PFSK-1 (cell line): ENCODE data around the gene ADAMTS17.

Source experiments
- FOXP2 ChIP-seq: optimal IDR thresholded peaks from 2 replicates; pipeline ENCODE3; 2011; ENCODE audit warnings: borderline replicate concordance, control low read depth, inconsistent platforms; ENCODE audit not compliant: insufficient read depth; ENCODE audit errors: extremely low read length, extremely low read depth
- POLR2AphosphoS5 ChIP-seq: IDR thresholded peaks from 2 replicates; pipeline ENCODE4 v1.6.1; 2012; ENCODE audit warnings: low read depth, mild to moderate bottlenecking, control low read depth, low read length, moderate library complexity
- SIN3A ChIP-seq: IDR thresholded peaks from 2 replicates; pipeline ENCODE4 v1.6.1; 2012; ENCODE audit warnings: mild to moderate bottlenecking, low read length, moderate library complexity, borderline replicate concordance; ENCODE audit not compliant: insufficient read depth
- TAF1 ChIP-seq: IDR thresholded peaks from 2 replicates; pipeline ENCODE4 v1.6.1; 2012; ENCODE audit warnings: low read length, control low read depth, borderline replicate concordance; ENCODE audit not compliant: insufficient read depth
- TF ChIP-seq, protein P1 (sequence below), 2 experiments: IDR thresholded peaks; 2 replicates each; pipeline versions ENCODE4 v1.6.1 to v1.8.0; 2011 to 2012; ENCODE audit warnings: low read depth in 2 of 2, low read length in 2 of 2, control low read depth in 1 of 2, inconsistent platforms in 1 of 2, mild to moderate bottlenecking in 1 of 2, moderate library complexity in 1 of 2; ENCODE audit not compliant: insufficient read depth in 1 of 2

The ADAMTS17 gene

DNA sequence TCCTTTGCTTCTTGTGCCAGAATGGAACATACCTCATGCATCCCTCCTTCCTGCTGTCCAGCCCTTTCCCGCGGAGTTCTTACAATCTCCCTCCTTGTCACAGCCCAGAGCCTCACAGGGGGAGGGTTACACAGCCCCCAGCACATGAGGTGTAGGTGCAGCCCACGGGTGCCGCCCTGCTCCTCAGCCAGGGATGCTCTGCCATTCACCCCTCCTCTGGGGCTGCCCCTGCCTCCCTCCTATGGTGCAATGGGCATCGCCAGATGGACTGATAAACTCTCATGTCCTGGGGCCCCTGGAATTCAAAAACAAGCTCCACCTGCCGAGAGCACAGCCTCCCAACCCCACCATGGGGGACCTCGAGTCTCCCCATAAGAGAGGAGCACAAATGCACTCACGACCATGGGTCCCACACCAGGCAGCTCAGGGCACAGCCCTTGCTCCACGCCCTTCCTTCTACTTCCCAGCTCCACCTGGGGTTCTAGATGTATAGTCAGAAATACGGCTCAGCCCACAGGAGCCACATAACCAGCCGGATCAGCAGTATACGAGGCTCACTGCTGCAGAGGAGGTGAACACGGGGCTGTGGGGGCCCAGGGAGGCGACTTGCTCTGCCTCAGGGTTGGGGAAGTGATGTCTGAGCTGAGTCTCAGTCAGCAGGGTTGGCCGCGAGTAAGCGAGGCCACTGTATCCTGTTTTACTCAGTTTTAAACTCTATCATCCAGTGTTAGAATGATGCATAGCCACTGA is 338.8 kb downstream of the ADAMTS17 start:
- TF ChIP-seq, protein P1, sequence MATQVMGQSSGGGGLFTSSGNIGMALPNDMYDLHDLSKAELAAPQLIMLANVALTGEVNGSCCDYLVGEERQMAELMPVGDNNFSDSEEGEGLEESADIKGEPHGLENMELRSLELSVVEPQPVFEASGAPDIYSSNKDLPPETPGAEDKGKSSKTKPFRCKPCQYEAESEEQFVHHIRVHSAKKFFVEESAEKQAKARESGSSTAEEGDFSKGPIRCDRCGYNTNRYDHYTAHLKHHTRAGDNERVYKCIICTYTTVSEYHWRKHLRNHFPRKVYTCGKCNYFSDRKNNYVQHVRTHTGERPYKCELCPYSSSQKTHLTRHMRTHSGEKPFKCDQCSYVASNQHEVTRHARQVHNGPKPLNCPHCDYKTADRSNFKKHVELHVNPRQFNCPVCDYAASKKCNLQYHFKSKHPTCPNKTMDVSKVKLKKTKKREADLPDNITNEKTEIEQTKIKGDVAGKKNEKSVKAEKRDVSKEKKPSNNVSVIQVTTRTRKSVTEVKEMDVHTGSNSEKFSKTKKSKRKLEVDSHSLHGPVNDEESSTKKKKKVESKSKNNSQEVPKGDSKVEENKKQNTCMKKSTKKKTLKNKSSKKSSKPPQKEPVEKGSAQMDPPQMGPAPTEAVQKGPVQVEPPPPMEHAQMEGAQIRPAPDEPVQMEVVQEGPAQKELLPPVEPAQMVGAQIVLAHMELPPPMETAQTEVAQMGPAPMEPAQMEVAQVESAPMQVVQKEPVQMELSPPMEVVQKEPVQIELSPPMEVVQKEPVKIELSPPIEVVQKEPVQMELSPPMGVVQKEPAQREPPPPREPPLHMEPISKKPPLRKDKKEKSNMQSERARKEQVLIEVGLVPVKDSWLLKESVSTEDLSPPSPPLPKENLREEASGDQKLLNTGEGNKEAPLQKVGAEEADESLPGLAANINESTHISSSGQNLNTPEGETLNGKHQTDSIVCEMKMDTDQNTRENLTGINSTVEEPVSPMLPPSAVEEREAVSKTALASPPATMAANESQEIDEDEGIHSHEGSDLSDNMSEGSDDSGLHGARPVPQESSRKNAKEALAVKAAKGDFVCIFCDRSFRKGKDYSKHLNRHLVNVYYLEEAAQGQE (IDR thresholded peaks at IDR 0.05; ENCODE audit: insufficient read depth in 1 of 2, low read depth in 2 of 2, low read length in 2 of 2) = no peak
- TF ChIP-seq SIN3A (no peak), FOXP2 (no peak), TAF1 (no peak), POLR2AphosphoS5 (no peak)

DNA sequence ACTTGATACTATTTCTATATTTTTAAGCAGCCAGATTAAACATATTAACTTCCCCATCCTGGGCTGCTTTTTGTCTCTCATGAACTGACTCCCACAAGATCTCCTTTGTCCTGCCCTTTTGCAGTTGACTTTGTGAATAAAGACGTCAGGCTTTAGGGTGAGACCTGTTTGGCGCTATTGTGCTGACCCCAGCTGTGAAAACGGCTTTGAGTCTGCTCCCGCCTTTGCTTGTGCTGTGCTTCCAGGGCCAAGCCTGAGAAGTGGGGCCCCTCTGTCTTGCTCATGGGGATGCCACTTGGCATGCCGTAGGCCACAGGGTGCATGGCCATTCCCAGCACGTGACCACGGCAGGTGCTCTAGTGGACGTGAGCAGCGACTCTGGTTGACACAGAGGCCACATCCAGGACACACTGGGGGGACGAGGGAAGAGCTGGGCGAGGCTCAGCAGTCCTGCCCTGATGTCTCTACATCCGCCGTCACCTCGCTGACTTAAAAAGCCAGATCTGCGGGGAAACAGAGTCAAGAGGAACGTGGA is 339.6 kb downstream of the ADAMTS17 start:
- no peak for TF ChIP-seq TAF1
- TF ChIP-seq FOXP2 = no peak
- TF ChIP-seq SIN3A = no peak
- TF ChIP-seq, protein P1 (IDR thresholded peaks at IDR 0.05; ENCODE audit: insufficient read depth in 1 of 2, low read depth in 2 of 2, low read length in 2 of 2) = no peak
- TF ChIP-seq POLR2AphosphoS5 = no peak

DNA sequence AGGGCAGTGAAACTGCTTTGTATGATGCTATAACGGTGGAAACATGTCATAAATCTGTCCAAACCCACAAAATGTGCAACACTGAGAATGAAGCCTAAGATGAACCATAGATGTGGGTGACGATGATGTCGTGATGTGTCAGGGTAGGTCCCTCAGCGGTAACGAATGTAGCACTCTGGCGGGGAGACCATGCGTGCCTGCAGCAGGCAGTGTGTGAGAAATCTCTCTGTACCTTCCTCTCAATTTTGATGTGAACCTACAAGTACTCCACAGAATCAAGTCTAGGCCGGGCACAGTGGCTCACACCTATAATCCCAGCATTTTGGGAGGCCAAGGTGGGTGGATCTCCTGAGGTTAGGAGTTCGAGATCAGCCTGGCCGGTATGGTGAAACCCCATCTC is 340.4 kb downstream of the ADAMTS17 start:
- TF ChIP-seq POLR2AphosphoS5 = no peak
- no peak for TF ChIP-seq SIN3A
- no peak for TF ChIP-seq TAF1
- no peak for TF ChIP-seq FOXP2
- TF ChIP-seq, protein P1 (IDR thresholded peaks at IDR 0.05; ENCODE audit: insufficient read depth in 1 of 2, low read depth in 2 of 2, low read length in 2 of 2) = no peak

DNA sequence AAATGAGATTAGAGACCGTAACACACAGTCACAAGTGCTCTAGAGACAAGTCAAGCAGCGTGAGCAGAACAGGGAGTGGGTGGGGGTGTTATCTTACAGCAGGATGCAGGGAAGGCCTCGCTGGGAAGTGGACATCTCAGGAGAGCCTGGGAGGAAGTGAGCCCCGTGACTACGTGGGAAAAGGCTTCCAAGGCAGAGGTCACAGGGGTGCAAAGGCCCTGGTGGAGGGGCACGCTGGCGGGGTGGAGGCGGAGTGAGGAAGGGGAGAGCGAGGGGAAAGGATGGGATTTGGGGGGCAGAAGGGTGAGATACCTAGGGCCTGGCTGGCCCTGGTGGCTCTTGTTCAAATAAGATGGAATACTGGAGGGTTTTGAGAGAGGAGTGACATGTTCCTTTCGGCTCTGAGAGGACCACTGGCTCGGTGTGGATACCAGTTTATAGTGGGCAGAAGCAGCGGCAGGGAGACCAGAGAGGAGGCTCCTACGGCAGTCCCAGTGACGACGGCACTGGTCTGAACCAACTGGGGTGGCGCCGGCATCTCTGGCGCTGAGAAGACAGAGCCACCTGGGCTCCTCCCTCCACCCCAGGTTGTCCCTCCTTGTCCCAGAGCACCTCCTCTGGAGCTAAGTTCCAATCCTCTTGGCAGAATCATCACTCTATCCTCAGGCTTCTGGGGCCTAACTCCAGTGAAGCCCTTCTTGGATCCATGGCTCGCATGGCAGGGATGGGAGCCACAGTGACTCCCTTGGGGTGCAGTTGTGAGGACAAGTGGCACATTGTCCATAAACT is 342.3 kb downstream of the ADAMTS17 start:
- no peak for TF ChIP-seq POLR2AphosphoS5
- TF ChIP-seq, protein P1 (IDR thresholded peaks at IDR 0.05; ENCODE audit: insufficient read depth in 1 of 2, low read depth in 2 of 2, low read length in 2 of 2) = no peak
- TF ChIP-seq FOXP2 = no peak
- no peak for TF ChIP-seq TAF1
- TF ChIP-seq SIN3A = no peak
